CD14-positive monocyte (primary cell): ENCODE data around the gene CCNC. TPM values are rescaled to one million over a fixed set of nuclear protein-coding genes. Genes with fewer than 3 reads are reported as not detected.

Source experiments
- DNase-seq, 3 donors: peaks; one replicate each; pipeline ENCODE4 v3.0.0-alpha.2; 2011 to 2022
- H2AFZ ChIP-seq: 2 replicates; pipeline ENCODE4 v1.6.0; 2012; ENCODE audit warnings: mild to moderate bottlenecking, low read depth, low read length, inconsistent platforms; ENCODE audit not compliant: insufficient read depth, poor library complexity, severe bottlenecking
- H3K27ac ChIP-seq, 2 donors: 1 replicate in 1 of 2; 2 replicates in 1 of 2; pipeline ENCODE4 v1.5.1; 2012 to 2013; ENCODE audit warnings: low read length in 2 of 2, control low read depth in 1 of 2, inconsistent platforms in 1 of 2, low read depth in 1 of 2, mild to moderate bottlenecking in 1 of 2
- H3K27me3 ChIP-seq, 2 donors: one replicate each; pipeline versions ENCODE4 v1.6.0 to v1.6.1; 2011 to 2013; ENCODE audit warnings: low read length in 2 of 2; ENCODE audit not compliant: control insufficient read depth in 2 of 2, insufficient read depth in 2 of 2
- H3K36me3 ChIP-seq, 2 donors: replicated peaks in 1 of 2; 1 replicate in 1 of 2; 2 replicates in 1 of 2; pipeline versions ENCODE4 v1.5.1 to v1.6.1; 2012 to 2013; ENCODE audit warnings: low read length in 2 of 2, control low read depth in 1 of 2, inconsistent platforms in 1 of 2, mild to moderate bottlenecking in 1 of 2; ENCODE audit not compliant: insufficient read depth in 2 of 2, control insufficient read depth in 1 of 2
- H3K4me1 ChIP-seq, 2 donors: 1 replicate in 1 of 2; 2 replicates in 1 of 2; pipeline versions ENCODE4 v1.5.1 to v1.6.1; 2012 to 2013; ENCODE audit warnings: low read length in 2 of 2, control low read depth in 1 of 2, inconsistent platforms in 1 of 2, mild to moderate bottlenecking in 1 of 2, moderate library complexity in 1 of 2; ENCODE audit not compliant: insufficient read depth in 2 of 2, control insufficient read depth in 1 of 2
- H3K4me2 ChIP-seq: replicated peaks from 2 replicates; pipeline ENCODE3; 2012; ENCODE audit warnings: low read length, moderate library complexity, mild to moderate bottlenecking; ENCODE audit not compliant: poor library complexity, severe bottlenecking; ENCODE audit errors: extremely low read depth
- H3K4me3 ChIP-seq, 3 experiments: fragments of 200-600 bp in 1 of 3; sonication (generic) in 1 of 3; replicated peaks in 1 of 3; 1 replicate in 2 of 3; 2 replicates in 1 of 3; pipeline ENCODE4 v1.5.1; 2011 to 2013; ENCODE audit warnings: low read length in 3 of 3, mild to moderate bottlenecking in 3 of 3, control low read depth in 2 of 3, low read depth in 2 of 3, inconsistent platforms in 1 of 3, moderate library complexity in 1 of 3
- H3K79me2 ChIP-seq: 2 replicates; pipeline ENCODE4 v1.6.0; 2012; ENCODE audit warnings: mild to moderate bottlenecking, control low read depth, inconsistent platforms, low read length, moderate library complexity; ENCODE audit not compliant: insufficient read depth
- H3K9ac ChIP-seq: 2 replicates; pipeline ENCODE4 v1.6.0; 2017; ENCODE audit warnings: low read length, mild to moderate bottlenecking; ENCODE audit not compliant: insufficient read depth, poor library complexity, severe bottlenecking
- H3K9me3 ChIP-seq, 2 donors: replicated peaks in 1 of 2; 1 replicate in 1 of 2; 2 replicates in 1 of 2; pipeline versions ENCODE4 v1.5.1 to v1.6.1; 2012 to 2013; ENCODE audit warnings: low read length in 2 of 2, control low read depth in 1 of 2; ENCODE audit not compliant: control insufficient read depth in 1 of 2, insufficient read depth in 1 of 2
- H4K20me1 ChIP-seq: 2 replicates; pipeline ENCODE4 v1.6.0; 2012; ENCODE audit warnings: mild to moderate bottlenecking, low read length, control low read depth, moderate library complexity; ENCODE audit not compliant: insufficient read depth
- H3K27ac Mint-ChIP-seq, 7 donors: one replicate each; pipeline ENCODE4 v1.8.0; 2020; ENCODE audit warnings: mild to moderate bottlenecking in 7 of 7, mixed read lengths in 7 of 7, moderate library complexity in 6 of 7, inconsistent platforms in 2 of 7
- H3K27me3 Mint-ChIP-seq, 3 donors: one replicate each; pipeline ENCODE4 v1.8.0; 2021 to 2022; ENCODE audit warnings: low read depth in 3 of 3, mild to moderate bottlenecking in 3 of 3, mixed read lengths in 3 of 3, moderate library complexity in 3 of 3, inconsistent platforms in 1 of 3
- H3K36me3 Mint-ChIP-seq, 2 donors: one replicate each; pipeline ENCODE4 v1.8.0; 2020; ENCODE audit warnings: mixed read lengths in 2 of 2, inconsistent platforms in 1 of 2, mild to moderate bottlenecking in 1 of 2
- H3K4me1 Mint-ChIP-seq: one replicate; pipeline ENCODE4 v1.8.0; 2020; ENCODE audit warnings: mild to moderate bottlenecking, mixed read lengths
- H3K4me3 Mint-ChIP-seq, 2 donors: one replicate each; pipeline ENCODE4 v1.8.0; 2020; ENCODE audit warnings: mild to moderate bottlenecking in 2 of 2, mixed read lengths in 2 of 2, moderate library complexity in 1 of 2
- H3K9me3 Mint-ChIP-seq, 7 donors: one replicate each; pipeline ENCODE4 v1.8.0; 2020 to 2022; ENCODE audit warnings: mixed read lengths in 7 of 7, mild to moderate bottlenecking in 6 of 7, moderate library complexity in 6 of 7, inconsistent platforms in 2 of 7
- WGBS: methylation state at CpG from one replicate; pipeline ENCODE4 v1.1.5; 2013; ENCODE audit warnings: missing lambda C conversion rate; ENCODE audit not compliant: insufficient coverage; 5-methylcytosine and 5-hydroxymethylcytosine counted together
- intact Hi-C, 2 donors: fragments of 100-400 bp; cut with micrococcal nuclease; formaldehyde crosslinking; loops; one replicate each; pipeline versions ENCODE4 v1.15.0 to v1.15.1; 2023
- polyA plus RNA-seq, 3 donors: library from polyadenylated mRNA; depleted of rRNA in 1 of 3; unstranded in 2 of 3; stranded (reverse) in 1 of 3; fragments of 300-500 nt in 2 of 3; fragments of >200 nt in 1 of 3; fragmentation: Illumina TruSeq in 2 of 3; gene quantifications; 1 replicate in 2 of 3; 2 replicates in 1 of 3; pipeline ENCODE4 v1.2.3, GENCODE V29; 2012 to 2021
- TF ChIP-seq, protein P1 (sequence below): fragments of 200-600 bp; IDR thresholded peaks from one replicate; pipeline ENCODE4 v1.8.0; 2022; ENCODE audit warnings: antibody characterized with exemption, mild to moderate bottlenecking

Gene CCNC
- polyA plus RNA-seq, 3 donors, result 14.9 to 41.9 (median 35.6) TPM

DNA sequence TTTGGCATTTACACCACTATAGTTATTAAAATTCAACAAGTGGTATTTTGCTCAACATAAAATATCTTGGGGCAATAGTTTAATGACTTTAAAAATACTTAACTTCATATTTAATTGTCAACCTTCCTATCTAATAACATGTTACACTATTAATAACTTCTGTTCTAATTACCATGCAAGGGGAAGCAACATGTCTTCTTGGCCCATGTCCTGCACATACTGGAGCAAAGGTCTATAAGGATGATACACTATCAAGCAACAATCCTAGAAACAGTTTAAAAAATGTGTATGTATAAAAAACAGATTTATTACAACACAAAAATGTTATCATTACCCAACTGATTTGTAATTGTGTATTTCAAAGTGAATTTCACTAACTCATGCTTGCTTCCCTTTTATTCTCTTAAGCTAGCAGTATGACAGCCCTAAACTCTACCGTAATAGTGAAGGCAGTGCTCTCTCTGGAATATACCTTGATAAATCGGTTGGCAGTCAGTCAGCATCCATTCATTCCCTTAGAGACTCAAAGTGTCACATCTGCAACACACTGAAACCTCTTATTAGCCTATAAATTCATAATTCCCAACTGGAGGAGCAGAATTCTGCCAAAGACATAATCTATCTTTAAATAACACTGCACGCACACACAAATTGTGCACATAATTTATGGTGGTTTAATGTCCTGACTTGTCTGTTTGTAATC is 18.3 kb downstream of the CCNC start:
- Histone ChIP-seq H3K27ac (no peak overlapping the region), H3K4me2 (no peak overlapping the region), H3K9me3 (no peaks in the 10 kb centered on the region), H2AFZ (no peak overlapping the region), H3K27me3 (no peaks in the 10 kb centered on the region), H3K4me1 (no peaks in the 10 kb centered on the region), H4K20me1 (no peaks in the 10 kb centered on the region), H3K9ac (no peak overlapping the region), H3K36me3 (peaks cover 43 to 90% of the 10 kb centered on the region in 2 donors), H3K79me2 (no peaks in the 10 kb centered on the region), H3K4me3 (no peak overlapping the region)
- no peaks in the 10 kb centered on the region for H3K9me3 Mint-ChIP-seq
- H3K4me1 Mint-ChIP-seq, result peaks cover 6% of the 10 kb centered on the region
- WGBS, result 94% methylated on average over 2 of the region's 3 CpGs
- no peak overlapping the region for H3K4me3 Mint-ChIP-seq
- H3K27ac Mint-ChIP-seq, result no peak overlapping the region
- TF ChIP-seq, protein P1, sequence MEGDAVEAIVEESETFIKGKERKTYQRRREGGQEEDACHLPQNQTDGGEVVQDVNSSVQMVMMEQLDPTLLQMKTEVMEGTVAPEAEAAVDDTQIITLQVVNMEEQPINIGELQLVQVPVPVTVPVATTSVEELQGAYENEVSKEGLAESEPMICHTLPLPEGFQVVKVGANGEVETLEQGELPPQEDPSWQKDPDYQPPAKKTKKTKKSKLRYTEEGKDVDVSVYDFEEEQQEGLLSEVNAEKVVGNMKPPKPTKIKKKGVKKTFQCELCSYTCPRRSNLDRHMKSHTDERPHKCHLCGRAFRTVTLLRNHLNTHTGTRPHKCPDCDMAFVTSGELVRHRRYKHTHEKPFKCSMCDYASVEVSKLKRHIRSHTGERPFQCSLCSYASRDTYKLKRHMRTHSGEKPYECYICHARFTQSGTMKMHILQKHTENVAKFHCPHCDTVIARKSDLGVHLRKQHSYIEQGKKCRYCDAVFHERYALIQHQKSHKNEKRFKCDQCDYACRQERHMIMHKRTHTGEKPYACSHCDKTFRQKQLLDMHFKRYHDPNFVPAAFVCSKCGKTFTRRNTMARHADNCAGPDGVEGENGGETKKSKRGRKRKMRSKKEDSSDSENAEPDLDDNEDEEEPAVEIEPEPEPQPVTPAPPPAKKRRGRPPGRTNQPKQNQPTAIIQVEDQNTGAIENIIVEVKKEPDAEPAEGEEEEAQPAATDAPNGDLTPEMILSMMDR, result no peak
- H3K27me3 Mint-ChIP-seq, result no peaks in the 10 kb centered on the region
- intact Hi-C loops, result no loop called here
- no peak for DNase-seq
- peaks cover 62 to 75% of the 10 kb centered on the region in 2 donors for H3K36me3 Mint-ChIP-seq

DNA sequence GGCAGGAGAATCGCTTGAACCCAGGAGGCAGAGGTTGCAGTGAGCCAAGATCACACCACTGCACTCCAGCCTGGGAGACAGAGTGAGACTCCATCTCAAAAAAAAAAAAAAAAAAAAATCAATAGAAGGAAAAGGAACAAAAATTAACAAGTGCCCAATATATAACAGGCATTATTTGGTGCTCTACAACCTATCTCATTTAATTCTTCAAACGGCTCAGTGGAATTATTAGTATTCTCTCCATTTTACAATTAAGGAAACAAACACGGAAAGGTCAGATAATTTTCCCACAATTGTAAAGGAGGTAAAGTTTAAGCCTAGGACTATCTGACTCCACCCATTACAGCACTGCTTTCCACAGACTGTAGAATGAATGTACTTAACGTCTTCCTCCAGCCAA is 19.8 kb downstream of the CCNC start:
- no peaks in the 10 kb centered on the region for H3K27me3 Mint-ChIP-seq
- no peak overlapping the region for H3K4me3 Mint-ChIP-seq
- no peak overlapping the region for H3K27ac Mint-ChIP-seq
- H3K27me3 ChIP-seq, result no peaks in the 10 kb centered on the region
- H3K27ac ChIP-seq, result no peak overlapping the region
- no peaks in the 10 kb centered on the region for H3K9me3 Mint-ChIP-seq
- TF ChIP-seq, protein P1, result no peak
- no peaks in the 10 kb centered on the region for H3K4me1 ChIP-seq
- H3K79me2 ChIP-seq, result no peaks in the 10 kb centered on the region
- peaks cover 63 to 77% of the 10 kb centered on the region in 2 donors for H3K36me3 Mint-ChIP-seq
- H4K20me1 ChIP-seq, result no peaks in the 10 kb centered on the region
- WGBS, result no CpG with 5 or more reads among the region's 4 CpGs
- H3K4me1 Mint-ChIP-seq, result peaks cover 6% of the 10 kb centered on the region
- H3K9me3 ChIP-seq, result no peaks in the 10 kb centered on the region
- no peak overlapping the region for H2AFZ ChIP-seq
- no peak for DNase-seq
- peaks cover 47 to 90% of the 10 kb centered on the region in 2 donors for H3K36me3 ChIP-seq
- intact Hi-C loops, result no loop called here
- H3K4me2 ChIP-seq, result no peak overlapping the region
- no peak overlapping the region for H3K9ac ChIP-seq
- H3K4me3 ChIP-seq, result no peak overlapping the region
